Activated CD4-positive, CD25-positive, alpha-beta regulatory T cell treated with anti-CD3 and anti-CD28 coated beads, Interleukin-2, amount 50 U/mL, for 24 hours (primary cell): Measurements from ENCODE around the gene FGF19.

ENCODE experiments used
- ATAC-seq, 2 donors: fragments of 150-1000 bp; cut with Tn5 transposase; one replicate each; pipeline ENCODE4 v1.10.0; 2021; ENCODE audit warnings: mild to moderate bottlenecking in 1 of 2, moderate library complexity in 1 of 2

Gene FGF19

GRCh38 chr11:69654001-69654659, 49.7 kb downstream of the FGF19 start:
- ATAC-seq: no peak

- ATAC-seq: no peak
Measured at GRCh38 chr11:69653406-69653960, 50.3 kb downstream of the FGF19 start.

- no peak for ATAC-seq
Measured at GRCh38 chr11:69652999-69653398, 50.8 kb downstream of the FGF19 start.

- no peak for ATAC-seq
Measured at GRCh38 chr11:69651834-69652620, 51.8 kb downstream of the FGF19 start.

GRCh38 chr11:69650832-69651344, 52.9 kb downstream of the FGF19 start:
- ATAC-seq: no peak

- ATAC-seq: no peak
Measured at GRCh38 chr11:69650081-69650831, 53.6 kb downstream of the FGF19 start.

GRCh38 chr11:69649576-69649900, 54.3 kb downstream of the FGF19 start:
- ATAC-seq: no peak

- no peak for ATAC-seq
Measured at GRCh38 chr11:69648679-69649575, 54.9 kb downstream of the FGF19 start.
